Kidney epithelial cell (primary cell): ENCODE measurements around the gene DENND1A. TPM values are rescaled to one million over a fixed set of nuclear protein-coding genes. Genes with fewer than 3 reads are reported as not detected.

ENCODE experiments used
- DNase-seq: peaks from one replicate; pipeline ENCODE4 v3.0.0-alpha.2; 2010; ENCODE audit warnings: low read depth
- H3K27me3 ChIP-seq: 2 replicates; pipeline ENCODE4 v1.6.0; 2011; ENCODE audit warnings: low read length; ENCODE audit not compliant: control insufficient read depth, insufficient read depth
- H3K36me3 ChIP-seq: 2 replicates; pipeline ENCODE4 v1.5.1; 2011; ENCODE audit warnings: low read length; ENCODE audit not compliant: control insufficient read depth, insufficient read depth
- H3K4me3 ChIP-seq: 2 replicates; pipeline ENCODE4 v1.5.1; 2011; ENCODE audit warnings: low read depth, mild to moderate bottlenecking, control low read depth, low read length
- total RNA-seq: library from RNA; depleted of rRNA; stranded (reverse); fragments of >200 nt; gene quantifications from 2 replicates; pipeline ENCODE4 v1.2.3, GENCODE V29; 2015
- TF ChIP-seq, protein P1 (sequence below): IDR thresholded peaks from 2 replicates; pipeline ENCODE4 v1.5.1; 2011; ENCODE audit warnings: mild to moderate bottlenecking, moderate library complexity, low read length, control low read depth, inconsistent platforms; ENCODE audit not compliant: insufficient read depth, poor library complexity, severe bottlenecking

DENND1A gene
- total RNA-seq, 1 donor from 2014 or later = 14.5 TPM

DNA sequence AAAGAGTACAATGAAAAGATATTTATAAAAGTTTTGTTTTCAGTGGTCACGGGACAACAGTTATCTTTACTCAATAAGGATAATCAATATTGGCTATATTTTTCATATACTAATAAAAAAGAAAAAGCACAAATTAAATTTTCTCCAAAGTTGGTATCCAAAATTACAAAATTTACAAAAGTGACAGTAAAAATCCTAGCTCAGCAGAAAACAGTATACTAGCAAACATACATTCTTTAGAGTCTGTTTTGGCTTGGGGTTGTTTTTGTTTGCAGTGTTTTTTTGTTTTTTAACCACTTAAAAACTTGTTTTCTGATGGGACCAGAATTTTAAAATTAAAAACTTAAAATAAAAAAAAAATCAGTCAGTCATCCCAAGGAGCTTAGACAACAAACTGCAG lies 183.2 kb downstream of the DENND1A start:
- TF ChIP-seq, protein P1, sequence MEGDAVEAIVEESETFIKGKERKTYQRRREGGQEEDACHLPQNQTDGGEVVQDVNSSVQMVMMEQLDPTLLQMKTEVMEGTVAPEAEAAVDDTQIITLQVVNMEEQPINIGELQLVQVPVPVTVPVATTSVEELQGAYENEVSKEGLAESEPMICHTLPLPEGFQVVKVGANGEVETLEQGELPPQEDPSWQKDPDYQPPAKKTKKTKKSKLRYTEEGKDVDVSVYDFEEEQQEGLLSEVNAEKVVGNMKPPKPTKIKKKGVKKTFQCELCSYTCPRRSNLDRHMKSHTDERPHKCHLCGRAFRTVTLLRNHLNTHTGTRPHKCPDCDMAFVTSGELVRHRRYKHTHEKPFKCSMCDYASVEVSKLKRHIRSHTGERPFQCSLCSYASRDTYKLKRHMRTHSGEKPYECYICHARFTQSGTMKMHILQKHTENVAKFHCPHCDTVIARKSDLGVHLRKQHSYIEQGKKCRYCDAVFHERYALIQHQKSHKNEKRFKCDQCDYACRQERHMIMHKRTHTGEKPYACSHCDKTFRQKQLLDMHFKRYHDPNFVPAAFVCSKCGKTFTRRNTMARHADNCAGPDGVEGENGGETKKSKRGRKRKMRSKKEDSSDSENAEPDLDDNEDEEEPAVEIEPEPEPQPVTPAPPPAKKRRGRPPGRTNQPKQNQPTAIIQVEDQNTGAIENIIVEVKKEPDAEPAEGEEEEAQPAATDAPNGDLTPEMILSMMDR = no peak
- no peak overlapping the region for H3K4me3 ChIP-seq
- no peaks in the 10 kb centered on the region for H3K27me3 ChIP-seq
- no peaks in the 10 kb centered on the region for H3K36me3 ChIP-seq
- no peak for DNase-seq

GRCh38 chr9:123745933-123746332 lies 184.0 kb downstream of the DENND1A start:
- Histone ChIP-seq H3K36me3 (no peaks in the 10 kb centered on the region), H3K4me3 (no peak overlapping the region), H3K27me3 (no peaks in the 10 kb centered on the region)
- TF ChIP-seq, protein P1 = no peak
- DNase-seq = no peak

DNA sequence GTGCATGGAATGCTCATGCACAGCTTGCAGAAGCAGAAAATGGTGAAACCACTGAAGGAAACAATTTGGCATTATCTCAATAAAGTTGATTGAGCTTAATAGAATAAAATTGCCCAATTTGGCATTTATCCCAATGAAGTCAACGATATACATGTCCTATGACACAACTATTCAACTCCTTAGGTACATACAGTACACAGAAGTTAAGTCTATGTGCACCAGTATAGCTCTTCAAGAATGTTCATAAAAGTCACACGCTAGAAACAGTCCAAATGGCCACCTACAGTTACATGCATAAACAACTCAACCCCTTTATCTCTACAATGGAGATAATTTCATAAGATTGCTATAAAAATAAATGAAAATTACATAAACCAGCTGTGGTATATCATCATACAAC lies 184.5 kb downstream of the DENND1A start:
- TF ChIP-seq, protein P1 = no peak
- no peak overlapping the region for H3K4me3 ChIP-seq
- DNase-seq = no peak
- no peaks in the 10 kb centered on the region for H3K36me3 ChIP-seq
- no peaks in the 10 kb centered on the region for H3K27me3 ChIP-seq

DNA sequence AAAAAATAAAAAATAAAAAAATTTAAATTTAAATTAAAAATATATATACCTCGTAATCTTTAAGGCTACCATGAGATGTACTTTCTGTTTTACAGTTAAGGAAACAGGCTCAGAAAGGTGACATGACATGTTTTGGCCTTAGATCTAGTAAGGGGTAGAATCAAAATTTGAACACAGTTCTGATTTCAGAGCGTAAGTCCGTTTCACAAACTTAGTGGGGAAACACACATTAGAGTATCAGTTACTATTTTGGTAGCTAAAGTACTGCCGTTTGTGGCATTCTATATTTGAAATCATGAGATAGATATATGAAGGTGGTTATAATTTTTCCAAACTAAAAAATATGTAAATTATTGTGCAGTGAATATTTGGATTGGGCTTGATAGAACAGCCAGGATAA lies 186.2 kb downstream of the DENND1A start:
- TF ChIP-seq, protein P1 = no peak
- Histone ChIP-seq H3K36me3 (no peaks in the 10 kb centered on the region), H3K27me3 (no peaks in the 10 kb centered on the region), H3K4me3 (no peak overlapping the region)
- DNase-seq = no peak

- no peak for DNase-seq
- H3K27me3 ChIP-seq = no peaks in the 10 kb centered on the region
- TF ChIP-seq, protein P1 = no peak
- no peaks in the 10 kb centered on the region for H3K36me3 ChIP-seq
- no peak overlapping the region for H3K4me3 ChIP-seq
Observed at GRCh38 chr9:123742009-123742767, 187.7 kb downstream of the DENND1A start.

- TF ChIP-seq, protein P1 = no peak
- Histone ChIP-seq H3K27me3 (no peaks in the 10 kb centered on the region), H3K36me3 (no peaks in the 10 kb centered on the region), H3K4me3 (no peak overlapping the region)
- DNase-seq = no peak
Observed at GRCh38 chr9:123741214-123741613, 188.7 kb downstream of the DENND1A start.
